Measurements from ENCODE around the gene RAD9A.

The RAD9A gene

GRCh38 chr11:67441731-67442351 is 50.1 kb downstream of the RAD9A start:
- Histone ChIP-seq H3K9ac (ENCODE audit: low read depth, low read length) (no peak overlapping the region), H3K4me3 (ENCODE audit: low read length) (no peak overlapping the region), H3K27ac (ENCODE audit: low read depth, low read length) (no peak overlapping the region), H3K36me3 (ENCODE audit: insufficient read depth, low read length) (peaks cover 35% of the 10 kb centered on the region), H3K9me3 (ENCODE audit: insufficient read depth, low read depth, low read length) (no peaks in the 10 kb centered on the region), H3K4me1 (ENCODE audit: insufficient read depth, low read length) (peaks cover under 1% of the 10 kb centered on the region; the same call in 1 of the 2 replicates), H3K27me3 (ENCODE audit: insufficient read depth, low read length) (no peaks in the 10 kb centered on the region)
- WGBS = 94% methylated on average over 28 of the region's 28 CpGs

- peak overlapping the region; percentile 78 for H3K9ac ChIP-seq (ENCODE audit: low read depth, low read length)
- no peaks in the 10 kb centered on the region for H3K9me3 ChIP-seq (ENCODE audit: insufficient read depth, low read depth, low read length)
- peak overlapping the region; percentile 86 for H3K4me3 ChIP-seq (ENCODE audit: low read length)
- H3K36me3 ChIP-seq (ENCODE audit: insufficient read depth, low read length) = peaks cover 31% of the 10 kb centered on the region
- 39% methylated on average over 43 of the region's 45 CpGs for whole genome bisulfite sequencing
- no peaks in the 10 kb centered on the region for H3K27me3 ChIP-seq (ENCODE audit: insufficient read depth, low read length)
- no peaks in the 10 kb centered on the region for H3K4me1 ChIP-seq (ENCODE audit: insufficient read depth, low read length)
- peak overlapping the region; percentile 77; the same call in 1 of the 2 replicates for H3K27ac ChIP-seq (ENCODE audit: low read depth, low read length)
These were observed 51.0 kb downstream of the RAD9A start for GRCh38 chr11:67442504-67443404.

GRCh38 chr11:67445515-67445914 is 53.7 kb downstream of the RAD9A start:
- WGBS = 82% methylated on average over 5 of the region's 5 CpGs
- no peak overlapping the region for H3K27ac ChIP-seq (ENCODE audit: low read depth, low read length)

More at GRCh38 chr11:67445515-67445914, 53.7 kb downstream of the RAD9A start:
- no peaks in the 10 kb centered on the region for H3K4me1 ChIP-seq (ENCODE audit: insufficient read depth, low read length)
- H3K9ac ChIP-seq (ENCODE audit: low read depth, low read length) = no peak overlapping the region
- no peaks in the 10 kb centered on the region for H3K27me3 ChIP-seq (ENCODE audit: insufficient read depth, low read length)
- H3K4me3 ChIP-seq (ENCODE audit: low read length) = no peak overlapping the region
- no peaks in the 10 kb centered on the region for H3K9me3 ChIP-seq (ENCODE audit: insufficient read depth, low read depth, low read length)
- peaks cover 13% of the 10 kb centered on the region for H3K36me3 ChIP-seq (ENCODE audit: insufficient read depth, low read length)

All from HUES64 (cell line).